ENCODE results near the gene TPPP.

TPPP gene

DNA sequence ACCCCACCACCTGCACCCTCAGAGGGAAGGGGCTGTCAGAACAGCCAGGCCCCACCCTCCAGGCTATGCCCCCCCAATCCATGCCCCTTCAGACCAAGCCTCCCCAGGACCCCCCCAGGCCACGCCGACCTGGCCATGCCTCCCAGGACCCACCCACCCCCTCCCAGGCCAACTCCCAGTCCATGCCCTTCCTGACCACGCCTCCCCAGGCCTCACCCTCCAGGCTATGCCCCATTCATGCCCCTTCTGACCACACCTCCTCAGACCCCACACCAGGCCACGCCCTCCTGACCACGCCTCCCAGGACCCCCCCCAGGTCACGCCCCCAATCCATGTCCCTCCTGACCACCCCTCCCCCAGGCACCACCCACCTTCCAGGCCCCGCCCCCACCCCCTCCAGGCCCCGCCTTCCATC, 27.6 kb downstream of the TPPP start:
- DNase-seq (ENCODE audit: low read depth in 2 of 2), result no peak

- DNase-seq (ENCODE audit: low read depth in 2 of 2), result no peak
These were observed 28.2 kb downstream of the TPPP start for GRCh38 chr5:664994-665360.

DNA sequence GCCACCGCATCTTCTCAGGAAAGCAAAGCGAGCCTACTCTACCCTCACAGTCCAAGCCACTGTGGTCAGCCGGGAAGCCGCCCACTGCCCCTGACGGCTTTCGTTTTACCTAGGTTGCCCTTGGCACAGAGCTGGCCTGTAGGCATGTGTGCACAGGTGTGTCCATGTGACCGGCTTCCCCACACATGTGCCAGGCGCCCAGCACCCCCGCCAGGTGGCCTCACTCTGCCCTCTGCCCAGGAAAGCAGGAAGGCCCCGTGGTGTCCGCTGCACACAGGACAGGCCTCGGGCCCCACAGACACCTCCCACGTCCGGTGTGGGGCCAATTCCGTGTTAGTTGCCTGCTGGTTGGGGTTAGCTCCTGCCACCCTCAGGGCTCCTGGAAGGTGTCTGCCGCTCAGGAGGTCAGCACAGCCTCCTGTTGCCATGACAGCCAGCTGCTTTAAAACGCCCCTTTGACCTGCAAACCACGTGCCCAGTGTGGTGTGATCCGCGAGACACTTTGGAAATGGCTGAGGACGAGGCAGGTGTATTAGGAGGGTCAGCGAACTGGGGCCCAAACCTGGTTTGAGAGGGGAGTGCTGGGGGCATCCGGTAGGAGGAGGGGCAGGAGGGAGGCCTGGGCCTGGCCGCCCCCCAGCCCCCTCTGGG, 28.7 kb downstream of the TPPP start:
- no peak for DNase-seq (ENCODE audit: low read depth in 2 of 2)

- no peak for DNase-seq (ENCODE audit: low read depth in 2 of 2)
These were observed 29.5 kb downstream of the TPPP start for GRCh38 chr5:663436-664342.

GRCh38 chr5:662751-663435, 30.3 kb downstream of the TPPP start:
- no peak for DNase-seq (ENCODE audit: low read depth in 2 of 2)

- DNase-seq (ENCODE audit: low read depth in 2 of 2), result no peak
These were observed 31.0 kb downstream of the TPPP start for GRCh38 chr5:661891-662750.

GRCh38 chr5:660491-661030, 32.6 kb downstream of the TPPP start:
- no peak for DNase-seq (ENCODE audit: low read depth in 2 of 2)

GRCh38 chr5:659496-660263, 33.5 kb downstream of the TPPP start:
- no peak for DNase-seq (ENCODE audit: low read depth in 2 of 2)

GRCh38 chr5:658103-658502, 35.0 kb downstream of the TPPP start:
- no peak for DNase-seq (ENCODE audit: low read depth in 2 of 2)

GRCh38 chr5:657570-657969, 35.6 kb downstream of the TPPP start:
- DNase-seq (ENCODE audit: low read depth in 2 of 2), result no peak

- DNase-seq (ENCODE audit: low read depth in 2 of 2), result no peak
These were observed 37.7 kb downstream of the TPPP start for GRCh38 chr5:655406-655805.

GRCh38 chr5:654071-654778, 38.9 kb downstream of the TPPP start:
- DNase-seq (ENCODE audit: low read depth in 2 of 2), result no peak

- DNase-seq (ENCODE audit: low read depth in 2 of 2), result no peak
These were observed 40.3 kb downstream of the TPPP start for GRCh38 chr5:652773-653350.

DNA sequence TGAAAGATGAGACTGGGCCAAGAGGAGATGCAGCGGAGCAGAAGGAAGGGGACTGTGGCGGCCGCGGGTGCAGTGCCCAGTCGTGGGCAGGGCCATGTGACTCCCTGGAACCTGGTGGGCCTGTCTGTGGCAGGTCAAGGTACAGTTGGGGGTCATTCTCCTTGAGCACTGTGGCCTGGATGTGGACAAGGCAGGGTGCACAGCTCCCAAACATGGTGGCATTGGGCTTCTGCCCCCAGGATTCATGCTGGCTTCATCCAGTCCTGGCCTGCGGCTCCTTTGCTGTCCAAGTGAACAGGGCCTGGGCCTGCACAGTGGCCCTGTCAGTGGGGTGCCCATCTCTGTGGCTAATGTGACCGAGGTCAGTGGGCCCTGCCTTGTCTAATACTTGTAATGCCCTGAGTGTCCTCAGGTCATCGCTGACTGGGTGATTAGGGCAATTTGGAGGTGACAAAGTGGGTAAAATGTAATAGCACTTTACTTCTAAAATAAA, 41.1 kb downstream of the TPPP start:
- no peak for DNase-seq (ENCODE audit: low read depth in 2 of 2)

DNA sequence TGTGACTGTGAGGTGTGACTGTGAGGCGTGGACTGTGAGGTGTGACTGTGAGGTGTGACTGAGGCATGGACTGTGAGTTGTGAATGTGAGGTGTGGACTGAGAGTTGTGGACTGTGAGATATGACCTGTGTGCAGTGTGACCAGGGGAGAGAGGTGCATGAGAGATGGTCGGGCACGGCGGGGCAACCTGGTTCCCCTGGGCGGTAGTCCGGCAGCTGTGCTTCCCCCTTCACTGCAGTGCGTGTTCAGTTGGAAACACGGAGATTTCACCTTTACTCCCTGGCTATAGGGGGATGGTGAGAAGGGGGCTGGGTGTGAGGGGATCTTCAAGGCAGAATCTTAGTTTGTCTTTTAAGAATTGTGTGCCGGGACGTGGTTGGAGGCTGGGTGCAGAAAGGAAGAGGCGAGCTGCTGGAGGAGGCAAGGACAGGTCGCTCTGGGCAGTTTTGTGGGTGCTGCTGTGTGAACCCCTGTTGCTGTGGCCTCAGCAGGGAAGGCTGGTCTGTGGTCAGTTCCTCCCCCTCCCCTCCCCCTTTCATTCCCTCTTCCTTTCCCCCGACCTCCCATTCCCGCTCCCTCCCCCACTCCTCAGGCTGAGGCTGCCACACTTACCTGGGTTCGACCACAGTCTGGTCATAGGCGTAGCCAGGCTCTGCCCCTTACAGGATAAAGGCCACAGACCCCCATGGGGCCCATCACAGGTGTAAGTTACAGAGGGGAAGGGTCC, 41.7 kb downstream of the TPPP start:
- no peak for DNase-seq (ENCODE audit: low read depth in 2 of 2)

DNA sequence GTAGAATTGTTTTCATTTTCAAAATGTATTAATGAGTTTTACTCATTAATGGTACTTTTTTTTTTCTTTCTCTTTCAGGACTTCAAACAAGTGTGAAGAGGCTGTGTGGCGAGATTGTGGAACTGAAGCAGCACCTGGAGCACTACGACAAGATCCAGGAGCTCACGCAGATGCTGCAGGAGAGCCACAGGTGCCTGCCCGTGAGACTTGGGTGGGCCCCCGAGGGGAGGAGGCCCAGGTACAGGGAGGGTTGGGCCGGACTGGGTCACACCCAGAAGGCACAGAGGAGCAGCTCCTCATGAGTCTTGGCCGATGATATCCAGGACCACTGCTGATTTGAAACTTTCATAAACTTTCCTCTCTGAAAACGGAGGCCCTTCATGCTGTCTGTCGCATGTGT, 45.4 kb downstream of the TPPP start:
- DNase-seq (ENCODE audit: low read depth in 2 of 2), result no peak

- DNase-seq (ENCODE audit: low read depth in 2 of 2), result no peak
These were observed 45.8 kb downstream of the TPPP start for GRCh38 chr5:647311-647710.

DNA sequence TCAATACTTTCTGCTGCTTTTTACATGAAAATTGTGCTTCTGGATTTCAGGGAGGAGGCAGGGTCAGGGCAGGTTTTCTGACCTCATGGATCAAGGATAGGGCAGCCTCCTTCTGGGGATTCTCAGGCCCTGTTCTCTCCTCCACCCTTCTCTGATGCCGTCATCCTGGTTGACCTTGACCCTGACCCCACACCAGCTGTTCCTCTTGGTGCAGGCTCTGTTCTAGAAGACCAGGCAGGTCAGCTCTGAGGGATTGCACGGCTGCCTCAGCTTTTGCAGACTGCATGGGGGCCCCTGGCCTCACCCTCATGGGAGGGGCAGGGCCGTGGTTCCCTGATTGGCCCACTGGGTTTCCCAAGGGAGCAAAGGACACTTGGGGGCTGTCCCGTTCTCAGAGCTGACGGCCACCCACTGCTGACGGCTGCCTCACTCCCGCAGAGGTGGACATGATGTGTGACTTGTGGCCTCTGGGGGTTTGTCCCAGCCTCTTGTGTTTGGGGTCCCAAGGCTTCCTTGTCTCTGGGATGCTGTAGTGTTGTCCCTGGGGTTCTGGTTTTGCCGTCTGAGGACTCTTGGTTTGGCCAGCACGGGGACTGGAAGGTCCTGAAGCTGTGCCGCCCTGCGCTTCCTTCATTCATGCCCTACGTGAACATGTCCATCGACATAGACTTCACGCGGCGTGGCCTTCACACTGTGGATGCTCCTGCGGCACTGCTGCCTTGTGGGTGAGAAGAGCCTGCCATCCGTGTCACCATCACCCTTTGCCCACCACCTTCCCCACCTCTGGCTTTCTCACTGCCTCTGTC, 46.6 kb downstream of the TPPP start:
- DNase-seq (ENCODE audit: low read depth in 2 of 2), result no peak

Data from stimulated activated CD4-positive, alpha-beta T cell treated with anti-CD3 and anti-CD28 coated beads, Interleukin-4, amount 100 ng/mL, for 48 hours (primary cell).